Endothelial cell of umbilical vein (primary cell): Measurements from ENCODE around the gene BCL11B.

Experiments used
- EZH2 ChIP-seq: IDR thresholded peaks from 2 replicates; pipeline ENCODE4 v1.6.1; 2012; ENCODE audit warnings: borderline replicate concordance, low read depth, mild to moderate bottlenecking, moderate library complexity, low read length, inconsistent platforms; ENCODE audit not compliant: severe bottlenecking
- FOS ChIP-seq: IDR thresholded peaks from 2 replicates; pipeline ENCODE4 v1.6.1; 2011; ENCODE audit warnings: mild to moderate bottlenecking, low read length, moderate library complexity, borderline replicate concordance; ENCODE audit not compliant: insufficient read depth
- GATA2 ChIP-seq: IDR thresholded peaks from 2 replicates; pipeline ENCODE4 v1.7.0; 2011; ENCODE audit warnings: low read depth, mild to moderate bottlenecking, moderate library complexity, mixed read lengths, low read length; ENCODE audit not compliant: insufficient read length, insufficient read depth
- JUN ChIP-seq: IDR thresholded peaks from 2 replicates; pipeline ENCODE4 v1.6.1; 2011; ENCODE audit warnings: borderline replicate concordance, low read depth; ENCODE audit not compliant: insufficient read length, insufficient read depth
- MYC ChIP-seq: IDR thresholded peaks from one replicate; pipeline ENCODE4 v1.6.1; 2011; ENCODE audit warnings: mild to moderate bottlenecking, low read depth, low read length
- POLR2A ChIP-seq: IDR thresholded peaks from 2 replicates; pipeline ENCODE4 v1.6.1; 2012; ENCODE audit warnings: low read depth, mild to moderate bottlenecking, control low read depth, low read length
- POLR2AphosphoS5 ChIP-seq: IDR thresholded peaks from 2 replicates; pipeline ENCODE4 v1.6.1; 2012; ENCODE audit warnings: low read depth, mild to moderate bottlenecking, control low read depth, low read length, moderate library complexity; ENCODE audit not compliant: insufficient read depth
- TF ChIP-seq, protein P1 (sequence below), 2 donors: IDR thresholded peaks; 1 replicate in 1 of 2; 2 replicates in 1 of 2; pipeline ENCODE4 v1.5.1; 2011; ENCODE audit warnings: low read length in 2 of 2, mild to moderate bottlenecking in 2 of 2, moderate library complexity in 2 of 2, control low read depth in 1 of 2, inconsistent platforms in 1 of 2, low read depth in 1 of 2; ENCODE audit not compliant: insufficient read depth in 1 of 2; ENCODE audit errors: extremely low read depth in 1 of 2
- TF ChIP-seq, protein P2 (sequence below): IDR thresholded peaks from 2 replicates; pipeline ENCODE4 v1.6.1; 2011; ENCODE audit not compliant: insufficient read depth, insufficient read length

DNA sequence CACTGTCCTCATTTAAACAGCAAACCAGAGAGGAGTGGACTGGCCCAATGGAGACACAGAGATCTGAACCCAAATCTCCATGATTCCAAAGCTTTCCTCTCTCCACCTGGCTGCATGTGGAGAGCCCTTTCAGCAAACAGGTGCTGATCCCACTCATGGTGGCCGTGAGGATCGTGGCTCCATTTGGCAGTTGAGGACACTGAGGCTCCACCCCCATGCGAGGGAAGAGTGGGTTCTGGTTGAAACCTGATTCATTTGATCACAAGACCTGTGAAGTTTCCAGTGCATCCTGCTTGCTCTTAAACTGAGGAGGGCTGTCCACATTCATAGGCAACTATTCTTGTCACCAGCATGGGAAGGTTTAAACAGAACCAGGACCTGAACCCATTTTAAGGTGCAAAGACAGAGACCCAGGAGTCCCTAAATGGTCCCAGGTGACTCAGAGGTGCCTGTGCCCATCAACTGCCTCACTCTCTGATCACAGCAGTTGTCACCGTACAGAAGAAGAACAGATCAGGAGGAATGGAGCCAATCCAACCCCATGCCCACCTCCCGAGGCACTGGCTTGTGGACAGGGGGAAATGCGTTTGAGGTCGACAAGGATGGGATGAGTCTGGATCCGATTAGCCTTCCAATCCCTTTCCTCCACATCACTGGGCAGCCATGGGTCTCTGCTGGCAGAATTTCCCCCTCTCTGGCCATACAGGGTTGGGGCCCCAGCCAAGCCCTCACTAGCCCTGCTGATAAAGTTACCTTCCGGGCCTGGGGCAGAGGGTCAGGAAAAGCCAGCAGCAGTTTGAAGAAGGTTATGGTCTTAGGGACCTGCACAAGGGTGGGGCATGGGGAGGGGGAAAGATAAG lies 45.5 kb upstream of the BCL11B start:
- TF ChIP-seq, protein P1, sequence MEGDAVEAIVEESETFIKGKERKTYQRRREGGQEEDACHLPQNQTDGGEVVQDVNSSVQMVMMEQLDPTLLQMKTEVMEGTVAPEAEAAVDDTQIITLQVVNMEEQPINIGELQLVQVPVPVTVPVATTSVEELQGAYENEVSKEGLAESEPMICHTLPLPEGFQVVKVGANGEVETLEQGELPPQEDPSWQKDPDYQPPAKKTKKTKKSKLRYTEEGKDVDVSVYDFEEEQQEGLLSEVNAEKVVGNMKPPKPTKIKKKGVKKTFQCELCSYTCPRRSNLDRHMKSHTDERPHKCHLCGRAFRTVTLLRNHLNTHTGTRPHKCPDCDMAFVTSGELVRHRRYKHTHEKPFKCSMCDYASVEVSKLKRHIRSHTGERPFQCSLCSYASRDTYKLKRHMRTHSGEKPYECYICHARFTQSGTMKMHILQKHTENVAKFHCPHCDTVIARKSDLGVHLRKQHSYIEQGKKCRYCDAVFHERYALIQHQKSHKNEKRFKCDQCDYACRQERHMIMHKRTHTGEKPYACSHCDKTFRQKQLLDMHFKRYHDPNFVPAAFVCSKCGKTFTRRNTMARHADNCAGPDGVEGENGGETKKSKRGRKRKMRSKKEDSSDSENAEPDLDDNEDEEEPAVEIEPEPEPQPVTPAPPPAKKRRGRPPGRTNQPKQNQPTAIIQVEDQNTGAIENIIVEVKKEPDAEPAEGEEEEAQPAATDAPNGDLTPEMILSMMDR (IDR thresholded peaks at IDR 0.05; ENCODE audit: extremely low read depth in 1 of 2, insufficient read depth in 1 of 2, low read depth in 1 of 2, low read length in 2 of 2): no peak
- TF ChIP-seq, protein P2, sequence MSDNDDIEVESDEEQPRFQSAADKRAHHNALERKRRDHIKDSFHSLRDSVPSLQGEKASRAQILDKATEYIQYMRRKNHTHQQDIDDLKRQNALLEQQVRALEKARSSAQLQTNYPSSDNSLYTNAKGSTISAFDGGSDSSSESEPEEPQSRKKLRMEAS: no peak
- TF ChIP-seq POLR2AphosphoS5 (no peak), EZH2 (no peak), MYC (no peak), POLR2A (no peak), JUN (no peak), FOS (no peak), GATA2 (no peak)
